ENCODE results near the gene CDH6.
"Not testable (repeated sequence)": the region's sequence is repeated elsewhere in the genome, so short reads cannot be mapped to it uniquely, and the experiment has no call there.

Gene CDH6

DNA sequence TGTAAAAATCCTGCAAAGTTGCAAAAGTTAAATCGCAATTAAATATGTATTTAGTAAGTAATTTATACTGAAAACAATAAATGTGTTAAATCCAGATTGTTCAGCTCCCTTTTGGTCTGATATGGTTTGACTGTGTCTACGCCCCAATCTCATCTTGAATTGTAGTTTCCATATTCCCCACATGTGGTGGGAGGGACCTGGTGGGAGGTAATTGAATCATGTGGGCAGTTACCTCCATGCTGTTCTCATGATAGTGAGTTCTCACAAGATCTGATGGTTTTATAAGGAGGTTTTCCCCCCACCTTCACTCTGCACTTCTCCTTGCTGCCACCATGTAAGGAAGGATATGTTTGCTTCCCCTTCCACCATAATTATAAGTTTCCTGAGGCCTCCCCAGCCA lies 140.0 kb downstream of the CDH6 start:
- no peak for DNase-seq

DNA sequence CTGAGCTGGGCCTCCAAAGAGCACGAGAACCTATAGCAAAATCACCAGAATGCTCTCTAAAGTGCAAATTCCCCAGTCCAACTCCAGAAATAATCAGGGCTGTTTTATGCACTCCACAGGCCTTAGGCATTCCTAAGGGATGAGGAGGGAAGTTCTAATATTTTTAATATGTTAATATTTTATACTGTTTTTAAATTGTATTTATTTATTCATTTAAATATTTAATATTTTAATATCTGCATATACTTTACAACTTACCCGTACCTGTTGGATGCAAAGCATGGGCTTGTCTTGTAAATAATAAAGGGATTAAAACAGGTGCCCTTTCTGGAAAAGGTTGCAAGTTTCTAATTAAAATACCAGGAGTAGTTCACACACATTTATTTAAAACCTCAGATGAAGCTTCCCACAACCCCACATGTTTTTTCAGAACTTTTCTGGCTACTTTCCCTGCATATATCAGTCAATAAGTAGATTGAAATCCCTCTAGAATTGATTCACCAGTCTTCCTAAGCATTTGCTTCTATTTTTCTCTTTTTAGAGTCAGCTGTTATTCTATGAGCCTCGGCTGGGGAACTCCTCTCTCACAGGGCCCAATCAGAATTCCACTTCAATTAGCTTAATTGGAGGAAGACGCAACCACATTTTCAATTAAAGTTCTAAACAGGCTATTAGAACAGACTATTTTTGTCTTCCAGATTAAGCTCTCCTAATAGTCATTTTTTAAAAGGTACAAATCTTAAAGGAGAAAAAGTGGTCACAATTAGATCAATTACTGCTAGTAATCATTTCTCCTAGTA lies 140.8 kb downstream of the CDH6 start:
- DNase-seq = no peak

DNA sequence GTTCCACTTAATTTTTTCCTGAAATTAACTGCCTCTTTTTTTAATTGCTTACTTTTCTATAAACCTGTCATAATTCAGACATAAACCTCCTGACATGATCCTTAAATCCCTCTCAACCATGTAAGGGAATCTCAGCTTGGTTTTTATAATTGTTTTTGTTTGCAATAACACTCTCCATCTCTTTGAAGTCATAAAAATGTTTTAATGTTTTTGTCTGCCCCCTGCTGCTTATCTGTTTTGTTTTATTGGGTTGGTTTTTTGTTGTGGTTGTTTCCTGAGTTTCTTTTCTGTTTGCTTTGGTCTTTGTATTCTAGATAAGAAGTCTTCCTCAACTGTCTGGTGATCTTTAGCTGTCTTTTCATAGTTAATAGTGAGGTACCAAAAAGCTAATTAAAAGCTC lies 142.0 kb downstream of the CDH6 start:
- DNase-seq = no peak

DNA sequence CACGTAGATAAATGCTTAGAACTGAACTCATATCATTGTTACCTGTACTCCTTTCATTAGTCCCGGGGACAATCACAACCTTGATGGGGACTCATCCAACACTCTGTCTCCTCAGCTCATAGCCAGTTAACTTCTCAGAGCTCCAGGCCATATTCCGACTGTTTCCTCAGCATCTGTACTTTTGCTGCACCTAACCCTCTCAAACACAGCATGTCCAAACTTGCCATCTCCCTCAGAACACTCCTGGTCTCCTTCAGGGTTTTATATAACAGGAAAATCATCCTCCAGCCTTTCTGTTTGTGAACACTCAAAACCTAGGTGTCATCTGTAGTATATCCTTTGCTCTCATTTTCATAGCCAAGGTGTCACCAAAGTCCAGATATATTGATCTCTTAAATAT lies 150.5 kb downstream of the CDH6 start:
- no peak for DNase-seq

DNA sequence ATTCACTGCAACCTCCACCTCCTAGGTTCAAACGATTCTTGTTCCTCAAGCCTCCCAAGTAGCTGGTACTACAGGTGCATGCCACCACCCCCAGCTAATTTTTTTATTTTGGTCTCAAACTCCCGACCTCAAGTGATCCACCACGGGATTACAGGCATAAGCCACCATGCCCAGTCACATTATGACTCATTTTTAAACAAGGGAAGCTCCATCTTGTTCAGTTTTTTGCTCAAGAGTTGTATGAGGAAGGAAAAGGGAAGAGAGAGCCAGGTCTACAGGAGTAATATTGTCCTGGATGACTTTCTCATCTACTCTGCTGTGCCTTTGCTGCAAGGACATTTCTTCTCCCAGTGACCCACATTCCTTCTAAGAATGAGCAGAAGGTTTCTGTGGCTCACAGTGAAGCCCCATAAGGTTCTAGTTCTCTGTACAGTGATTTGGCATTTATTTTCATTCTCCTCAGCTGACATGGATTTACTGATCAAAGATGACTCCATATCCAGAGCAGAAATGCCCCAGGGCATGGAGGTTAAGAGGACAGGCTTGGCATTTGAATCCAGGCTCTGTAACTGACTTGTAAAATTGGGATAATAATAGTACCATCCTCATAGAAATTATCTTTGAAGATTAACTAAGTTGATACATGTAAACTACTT lies 153.5 kb downstream of the CDH6 start:
- no peak for DNase-seq

DNA sequence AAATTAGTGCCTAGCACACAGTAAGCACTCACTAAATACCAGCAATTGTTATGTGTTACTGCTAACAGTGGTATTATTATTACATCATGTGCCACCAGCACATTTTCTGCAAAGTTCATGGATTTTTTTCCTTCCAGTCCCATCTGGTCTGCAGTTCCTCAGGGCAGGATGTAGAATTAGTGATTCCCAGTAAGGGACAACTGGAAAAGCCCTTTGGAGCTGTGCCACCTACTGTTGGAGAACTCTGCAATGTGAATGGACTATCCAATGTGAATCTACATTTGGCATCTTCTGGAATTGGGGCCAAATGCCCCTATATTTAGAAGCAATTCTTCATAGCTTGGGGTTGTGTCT lies 154.0 kb downstream of the CDH6 start:
- DNase-seq = no peak

DNA sequence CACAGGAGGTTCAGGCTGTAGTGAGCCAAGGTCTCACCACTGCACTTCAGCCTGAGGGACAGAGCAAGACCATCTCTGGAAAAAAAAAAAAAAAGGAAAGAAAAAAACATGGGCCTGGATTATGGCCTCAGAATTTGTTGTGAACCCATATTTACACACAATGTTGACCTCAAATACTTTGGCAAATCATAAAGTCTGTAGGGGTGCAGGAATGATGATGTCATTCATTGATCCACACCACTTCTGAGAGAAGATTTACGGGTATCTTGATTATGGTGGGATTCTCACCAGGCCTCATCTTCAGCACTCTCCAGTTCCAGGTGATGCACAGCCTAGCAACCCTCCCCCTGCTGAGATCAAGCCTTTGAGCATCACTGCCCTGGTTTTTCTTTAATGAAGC lies 156.9 kb downstream of the CDH6 start:
- no peak for DNase-seq

DNA sequence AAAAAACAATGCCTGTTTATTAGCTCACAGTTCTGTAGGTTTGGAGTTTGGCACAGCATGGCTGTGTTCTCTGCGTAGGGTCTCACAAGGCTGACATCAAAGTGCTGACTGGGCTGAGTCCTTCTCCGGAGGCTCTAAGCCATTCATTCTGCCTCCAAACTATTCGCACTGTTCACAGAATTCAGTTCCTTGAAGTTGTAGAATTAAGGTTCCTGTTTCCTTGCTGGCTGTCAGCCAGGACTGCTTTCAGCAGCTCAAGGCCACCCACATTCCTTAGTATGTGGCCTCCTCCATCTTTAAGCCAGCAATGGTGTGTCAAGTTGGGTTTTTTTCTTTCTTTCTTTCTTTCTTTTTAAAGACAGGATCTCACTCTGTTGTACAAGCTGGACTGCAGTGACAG lies 161.9 kb downstream of the CDH6 start:
- no peak for DNase-seq

DNA sequence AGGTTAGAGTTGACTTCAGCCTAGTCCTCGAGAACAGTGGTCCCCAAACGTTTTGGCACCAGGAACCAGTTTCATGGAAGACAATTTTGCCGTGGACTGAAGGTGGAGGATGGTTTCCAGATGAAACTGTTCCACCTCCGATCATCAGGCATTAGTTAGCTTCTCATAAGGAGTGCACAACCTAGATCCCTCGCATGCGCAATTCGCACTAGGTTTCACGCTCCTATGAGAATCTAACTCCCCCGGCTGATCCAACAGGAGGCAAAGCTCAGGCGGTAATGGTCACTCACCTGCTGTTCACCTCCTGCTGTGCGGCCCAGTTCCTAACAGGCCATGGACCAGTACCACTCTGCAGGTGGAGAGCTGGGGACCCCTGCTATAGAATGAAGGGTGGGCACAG lies 163.6 kb downstream of the CDH6 start:
- no peak for DNase-seq

DNA sequence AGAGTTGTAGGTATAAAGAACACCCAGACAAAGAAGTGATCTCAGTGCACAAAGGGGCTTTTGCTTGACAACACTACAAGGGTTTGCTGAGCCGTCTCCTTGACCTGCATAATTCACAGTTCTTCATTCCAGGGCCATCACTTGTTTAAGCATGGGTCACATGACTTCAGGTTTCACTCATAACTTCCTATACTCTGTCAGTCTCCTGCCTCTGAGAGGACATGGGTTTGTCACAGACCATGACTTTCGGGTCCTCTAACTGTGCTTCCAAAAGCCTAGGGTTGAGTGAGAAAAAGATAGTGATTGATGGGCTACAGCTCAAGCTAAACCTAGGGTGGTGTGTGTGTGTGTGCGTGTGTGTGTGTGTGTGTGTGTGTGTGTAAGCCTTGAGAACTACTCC lies 166.4 kb downstream of the CDH6 start:
- no peak for DNase-seq

DNA sequence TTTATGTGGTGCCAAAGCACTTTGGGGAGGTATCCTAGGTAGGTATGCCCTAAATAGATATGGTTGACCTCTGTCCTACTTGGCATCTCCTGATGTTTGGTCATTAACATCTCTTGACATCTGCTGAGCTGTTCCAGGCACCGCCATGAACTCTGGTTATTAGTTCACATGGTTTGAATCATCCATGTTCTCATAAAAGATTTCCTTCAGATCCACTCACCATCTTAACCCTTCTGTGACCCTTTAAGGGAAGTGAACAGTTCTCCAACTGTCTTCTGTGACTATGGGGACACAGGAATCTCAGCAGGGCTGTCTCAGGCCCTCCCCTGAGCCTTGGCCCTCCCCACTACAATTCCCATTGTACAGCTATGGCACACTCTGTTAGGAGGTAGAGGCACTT lies 167.7 kb downstream of the CDH6 start:
- no peak for DNase-seq

DNA sequence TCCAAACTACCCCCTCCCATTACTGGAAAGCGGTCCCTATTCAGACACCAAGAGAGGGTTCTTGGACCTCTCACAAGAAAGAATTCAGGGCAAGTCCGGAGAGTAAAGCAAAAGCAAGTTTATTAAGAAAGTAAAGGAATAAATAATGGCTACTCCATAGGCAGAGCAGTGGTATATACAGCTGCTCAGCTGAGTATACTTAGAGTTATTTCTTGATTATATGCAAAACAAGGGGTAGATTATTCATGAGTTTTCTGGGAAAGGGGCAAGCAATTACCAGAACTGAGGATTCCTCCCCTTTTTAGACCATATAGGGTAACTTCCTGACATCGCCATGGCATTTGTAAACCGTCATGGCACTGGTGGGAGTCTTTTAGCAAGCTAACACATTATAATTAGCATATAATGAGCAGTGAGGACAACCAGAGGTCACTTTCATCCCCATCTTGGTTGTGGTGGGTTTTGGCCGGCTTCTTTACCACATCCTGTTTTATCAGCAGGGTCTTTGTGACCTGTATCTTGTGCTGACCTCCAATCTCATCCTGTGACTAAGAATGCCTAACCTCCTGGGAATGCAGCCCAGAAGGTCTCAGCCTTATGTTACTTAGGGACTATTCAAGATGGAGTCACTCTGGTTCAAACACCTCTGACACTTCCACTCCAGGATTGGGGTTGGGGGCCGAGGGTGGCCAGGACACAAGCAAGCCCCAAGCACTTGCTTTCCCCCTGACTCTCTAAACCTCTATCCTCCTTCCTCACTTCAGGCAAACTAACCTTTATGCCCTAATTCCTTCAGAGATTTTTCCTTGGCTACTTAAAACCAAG lies 168.4 kb downstream of the CDH6 start:
- DNase-seq = not testable (repeated sequence)

DNA sequence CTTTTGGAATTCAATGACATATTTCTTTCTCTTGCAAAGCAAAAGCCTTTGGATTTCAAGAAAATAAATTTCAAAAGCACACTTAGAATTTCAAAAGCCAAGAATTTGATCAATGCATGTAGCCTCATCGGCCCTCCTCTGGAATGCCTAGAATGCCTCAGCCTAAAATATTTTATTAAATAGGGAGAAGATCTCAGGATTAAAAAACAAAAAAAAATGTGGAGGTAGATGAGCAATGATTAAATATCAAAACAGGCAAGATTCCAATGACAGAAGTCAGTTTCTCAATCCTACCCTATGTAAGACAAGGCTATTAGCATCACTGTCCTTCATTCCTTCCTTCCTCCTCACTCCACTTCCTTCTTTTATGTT lies 169.0 kb downstream of the CDH6 start:
- DNase-seq = no peak

DNA sequence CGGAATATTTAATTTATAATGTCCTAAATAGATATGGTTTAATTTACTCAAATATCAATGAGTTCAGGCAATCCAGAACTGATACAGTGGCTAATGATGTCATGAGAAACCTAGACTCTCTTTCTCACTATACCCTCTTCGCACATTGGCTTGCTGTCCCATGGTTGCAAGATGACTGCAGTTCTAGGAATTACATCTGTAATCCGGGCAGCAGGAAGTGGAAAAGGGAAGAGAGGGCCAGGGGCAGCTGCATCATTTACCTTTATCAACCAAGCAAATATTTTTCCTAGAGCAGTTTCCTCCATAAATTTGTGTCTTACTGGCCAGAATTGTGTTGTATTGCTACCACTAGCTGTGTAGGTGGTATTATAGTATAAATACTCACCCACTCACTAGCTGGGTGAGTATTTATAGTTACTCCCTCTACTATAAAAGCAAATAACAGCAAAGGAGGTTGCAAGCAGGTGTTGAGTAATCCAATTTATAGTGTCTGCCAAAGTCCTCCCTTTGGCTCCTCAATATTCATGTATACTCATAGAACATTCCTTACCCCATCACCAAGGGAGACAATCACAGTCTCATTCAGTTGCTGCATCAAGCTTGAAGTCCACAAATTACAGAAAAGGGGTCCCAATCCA lies 169.6 kb downstream of the CDH6 start:
- no peak for DNase-seq

DNA sequence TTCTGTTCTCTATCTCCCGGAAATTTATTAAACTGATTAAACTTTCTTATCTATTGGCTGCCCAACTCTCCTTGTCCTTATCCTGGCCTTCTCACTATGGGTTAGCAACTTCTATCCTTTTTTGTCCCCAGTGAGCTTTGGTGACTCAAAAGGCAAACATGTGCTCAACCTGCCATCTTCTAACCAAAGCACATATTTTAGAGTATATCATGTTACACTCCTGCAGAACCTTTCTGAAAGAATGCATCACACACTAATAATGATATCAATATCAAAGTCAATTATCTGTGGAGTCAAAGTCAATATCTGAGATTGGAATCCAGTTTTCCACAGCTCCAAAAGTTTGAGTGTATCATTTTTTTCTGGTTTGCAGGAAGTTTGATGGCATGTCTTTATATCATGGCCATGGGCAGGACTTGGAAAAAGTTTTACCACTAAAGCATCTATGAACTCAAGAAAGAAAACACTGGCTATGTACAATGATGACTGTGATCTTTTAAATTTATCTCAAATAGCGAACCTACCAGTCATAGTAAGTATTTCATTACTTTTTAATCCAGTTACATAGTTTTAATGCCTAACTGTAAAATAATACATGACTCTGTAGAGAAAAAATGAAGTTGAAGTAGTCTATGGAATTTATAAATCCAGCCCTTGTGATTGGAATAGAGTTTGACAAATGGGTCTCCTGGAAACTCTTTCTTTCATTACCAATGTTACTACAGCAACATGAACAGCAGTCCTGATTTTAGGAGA lies 171.6 kb downstream of the CDH6 start:
- no peak for DNase-seq

DNA sequence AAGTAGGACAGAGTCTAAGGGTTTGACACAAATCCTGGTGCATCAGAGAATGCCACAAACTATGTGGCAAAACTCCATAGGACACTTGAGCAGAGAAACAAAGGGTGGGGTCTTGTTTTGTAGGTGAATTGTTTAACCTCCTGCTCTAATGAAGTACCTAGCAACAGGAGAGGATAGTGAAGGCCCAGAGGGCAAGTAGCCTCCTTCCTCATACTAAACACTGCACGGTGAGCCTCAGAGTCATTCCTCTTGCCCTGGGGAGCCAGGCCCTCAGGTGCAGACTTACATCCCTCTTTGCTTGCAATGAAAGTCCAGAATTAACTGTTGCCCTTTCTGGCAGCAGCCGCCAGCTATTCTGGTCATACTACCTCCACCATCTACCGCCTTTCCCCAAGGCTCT lies 172.3 kb downstream of the CDH6 start:
- no peak for DNase-seq

DNA sequence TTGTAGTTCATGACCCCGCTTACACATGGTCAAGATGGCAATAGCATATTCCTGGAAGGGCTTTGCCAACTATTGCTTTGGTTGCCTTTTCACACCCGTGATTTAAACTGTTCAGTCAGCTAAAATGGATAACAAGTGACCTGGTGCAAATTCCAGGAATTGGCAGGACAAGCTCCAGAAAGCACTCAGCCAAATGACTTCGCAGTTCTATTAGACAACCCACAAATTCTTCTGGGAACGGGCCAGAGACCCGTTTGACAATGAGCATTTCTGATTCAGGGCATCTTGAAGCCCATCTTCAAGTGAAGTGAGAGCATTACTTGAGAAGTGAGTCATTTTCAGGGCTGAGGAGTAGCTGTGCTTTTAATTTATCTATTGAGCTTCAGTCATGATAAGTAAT lies 173.5 kb downstream of the CDH6 start:
- no peak for DNase-seq

DNA sequence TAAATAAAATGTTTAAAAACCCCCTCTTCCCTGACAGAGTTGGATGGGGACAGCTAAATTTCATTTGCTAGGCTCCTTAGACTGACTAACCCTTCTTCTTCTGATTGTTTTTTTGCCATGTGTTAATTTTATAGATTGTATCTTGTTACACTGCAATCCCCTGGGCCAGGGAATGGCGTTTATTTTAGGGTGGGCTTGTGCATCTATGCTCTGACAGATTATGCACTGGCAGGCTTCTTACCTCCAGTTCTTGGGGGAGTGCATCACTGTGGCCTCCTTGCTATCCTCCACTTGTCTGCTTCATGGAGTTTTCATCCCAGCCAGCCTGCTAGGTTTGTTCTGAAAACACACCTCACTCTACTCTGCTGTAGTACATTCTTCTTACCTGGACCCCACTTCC lies 178.6 kb downstream of the CDH6 start:
- DNase-seq = no peak

DNA sequence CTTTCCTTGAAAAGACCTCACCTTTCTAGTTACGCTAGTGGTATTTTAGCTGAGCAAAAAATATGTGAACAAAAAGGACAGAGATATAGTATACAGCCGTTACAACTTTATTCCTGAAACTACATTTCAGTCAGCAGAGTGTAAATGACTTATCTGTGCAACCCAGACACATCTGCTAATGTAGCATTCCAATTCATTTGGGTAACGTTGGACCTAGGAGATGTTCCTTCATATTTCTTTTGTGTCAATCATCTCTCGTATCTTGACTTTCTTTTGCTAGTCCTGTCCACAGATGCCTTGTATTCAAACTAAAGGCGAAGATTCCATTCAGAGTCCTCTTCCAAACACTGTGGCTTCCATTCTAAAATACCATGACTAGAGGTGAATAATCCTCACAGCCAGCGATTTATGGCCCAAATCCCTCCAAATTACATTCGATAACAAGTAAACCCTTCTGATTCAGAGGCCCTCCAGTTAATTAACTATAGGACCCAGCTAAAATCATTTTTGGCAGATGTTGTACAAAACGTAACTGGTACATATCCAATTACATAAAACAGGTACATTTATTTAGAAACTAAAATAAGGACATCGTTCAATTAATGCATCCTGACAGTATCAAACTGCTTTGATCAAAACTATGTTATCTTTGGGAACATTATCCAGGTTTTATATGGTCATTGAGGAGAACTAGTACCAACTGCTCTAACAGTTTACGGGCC lies 182.7 kb downstream of the CDH6 start:
- DNase-seq = no peak

DNA sequence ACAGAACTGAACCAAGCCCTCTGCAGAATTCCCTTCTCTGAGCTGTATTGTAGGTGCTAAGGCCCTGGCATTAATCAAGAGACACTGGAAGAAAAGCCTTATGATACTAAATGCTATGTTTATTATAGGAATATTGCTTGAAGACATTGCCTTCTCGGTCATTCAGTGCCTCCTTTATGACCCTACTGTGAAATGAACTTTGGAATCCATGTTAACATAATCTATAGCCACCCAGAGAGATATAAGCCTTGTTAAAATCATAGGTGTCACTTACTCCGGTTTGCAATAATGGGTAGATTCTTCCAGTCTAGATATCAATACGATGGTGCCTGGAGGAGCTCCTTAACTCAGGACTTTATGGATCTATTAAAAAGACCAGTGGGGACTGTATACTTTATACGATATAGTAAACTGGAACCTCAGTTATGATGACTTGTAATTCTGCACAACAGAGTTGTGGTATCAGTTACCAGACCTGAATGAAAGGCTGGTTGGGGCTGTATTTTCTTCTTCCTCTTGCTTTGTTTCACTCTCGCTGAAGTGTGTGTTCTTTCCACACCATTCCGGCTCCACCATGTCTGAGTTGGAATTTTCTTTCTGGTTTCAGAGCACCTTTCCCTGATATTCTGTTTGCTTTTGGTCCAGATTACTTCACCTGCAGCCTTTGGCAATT lies 183.9 kb downstream of the CDH6 start:
- no peak for DNase-seq

DNA sequence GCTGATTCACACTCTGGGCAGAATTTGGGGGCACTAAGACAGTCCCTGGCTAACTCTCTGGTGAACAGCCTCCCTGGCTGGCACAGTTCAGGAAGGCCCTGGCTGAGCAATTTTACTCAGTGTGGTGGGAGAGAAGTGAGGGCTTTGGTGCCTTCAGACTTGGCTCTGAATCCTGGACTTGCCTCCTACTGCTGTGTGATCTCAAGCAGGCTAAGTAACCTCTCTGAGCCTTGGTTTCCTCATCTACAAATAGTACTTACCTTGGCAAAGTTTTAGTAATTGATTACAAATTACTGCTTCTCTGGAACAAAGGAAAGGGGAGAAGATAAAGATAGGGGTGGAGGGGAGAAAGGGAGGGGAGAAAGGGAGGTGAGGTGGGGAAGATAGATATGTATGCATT lies 184.7 kb downstream of the CDH6 start:
- DNase-seq = no peak

Data from NCI-H1436 (cell line).